H1 (cell line): ENCODE results near the gene OVCH1. TPM values are rescaled to one million over a fixed set of nuclear protein-coding genes. Genes with fewer than 3 reads are reported as not detected.

Experiments used
- CTCF ChIA-PET: fragments of 300-600 bp; sonication (Branson Sonifier 250); formaldehyde crosslinking; loops from one replicate; lab custom pipeline; 2021; ENCODE audit not compliant: partially characterized antibody; lab: Charles Lee
- POLR2A ChIA-PET: fragments of 300-600 bp; sonication (Branson Sonifier 250); formaldehyde crosslinking; loops from one replicate; lab custom pipeline; 2021; ENCODE audit warnings: inconsistent platforms; ENCODE audit not compliant: partially characterized antibody; lab: Charles Lee
- DNase-seq, 2 experiments: peaks; one replicate each; pipeline versions ENCODE4 v3.0.0 to v3.0.0-alpha.2; 2010 to 2022; ENCODE audit warnings: low spot score in 2 of 2, low read depth in 1 of 2, mixed read lengths in 1 of 2
- FAIRE-seq: peaks from 2 replicates; lab custom pipeline; 2011; peaks lifted over from hg19 to GRCh38; lab: Jason Lieb, UNC
- H2AFZ ChIP-seq: 2 replicates; pipeline ENCODE4 v1.8.1; 2012; ENCODE audit warnings: low read length, inconsistent platforms
- H2AK5ac ChIP-seq: 2 replicates; pipeline ENCODE4 v1.6.1; 2013; ENCODE audit warnings: low read depth, low read length
- H2BK120ac ChIP-seq: replicated peaks from 2 replicates; pipeline ENCODE3; 2013; ENCODE audit warnings: low read depth, low read length, inconsistent platforms
- H2BK12ac ChIP-seq: 2 replicates; pipeline ENCODE4 v1.6.1; 2013; ENCODE audit warnings: low read depth, low read length
- H2BK15ac ChIP-seq: 2 replicates; pipeline ENCODE4 v1.6.1; 2013; ENCODE audit warnings: low read length
- H2BK20ac ChIP-seq: 2 replicates; pipeline ENCODE4 v1.6.1; 2013; ENCODE audit warnings: low read length
- H2BK5ac ChIP-seq: 2 replicates; pipeline ENCODE4 v1.6.1; 2013; ENCODE audit warnings: low read depth, low read length
- H3K14ac ChIP-seq: 2 replicates; pipeline ENCODE4 v1.6.1; 2013; ENCODE audit warnings: inconsistent platforms; ENCODE audit not compliant: insufficient read length
- H3K18ac ChIP-seq: 2 replicates; pipeline ENCODE4 v1.6.1; 2013; ENCODE audit warnings: low read length; ENCODE audit errors: extremely low read depth
- H3K23ac ChIP-seq: 2 replicates; pipeline ENCODE4 v1.6.1; 2013; ENCODE audit warnings: inconsistent platforms; ENCODE audit not compliant: insufficient read length
- H3K23me2 ChIP-seq: 2 replicates; pipeline ENCODE4 v1.6.1; 2013; ENCODE audit warnings: low read depth, low read length
- H3K27ac ChIP-seq: 2 replicates; pipeline ENCODE4 v1.6.1; 2011; ENCODE audit warnings: low read depth, low read length, inconsistent platforms
- H3K27me3 ChIP-seq, 4 experiments: replicated peaks in 1 of 4; 1 replicate in 1 of 4; 2 replicates in 3 of 4; pipeline versions ENCODE4 v1.6.1 to v1.8.1; 2011 to 2013; ENCODE audit warnings: low read length in 3 of 4, mild to moderate bottlenecking in 3 of 4, inconsistent platforms in 2 of 4, mixed read lengths in 2 of 4, moderate library complexity in 1 of 4; ENCODE audit not compliant: control insufficient read depth in 3 of 4, insufficient read depth in 3 of 4; ENCODE audit errors: extremely low read depth in 1 of 4
- H3K36me3 ChIP-seq, 4 experiments: 2 replicates each; pipeline versions ENCODE4 v1.6.1 to v1.8.1; 2011 to 2013; ENCODE audit warnings: mild to moderate bottlenecking in 4 of 4, low read length in 3 of 4, moderate library complexity in 2 of 4, control low read depth in 1 of 4, inconsistent platforms in 1 of 4; ENCODE audit not compliant: insufficient read depth in 4 of 4, control insufficient read depth in 2 of 4
- H3K4ac ChIP-seq: replicated peaks from 2 replicates; pipeline ENCODE3; 2013; ENCODE audit warnings: low read length, low read depth, mixed read lengths, inconsistent platforms; ENCODE audit not compliant: insufficient read length
- H3K4me1 ChIP-seq, 4 experiments: replicated peaks in 1 of 4; 1 replicate in 1 of 4; 2 replicates in 3 of 4; pipeline versions ENCODE4 v1.6.1 to v1.8.1; 2011 to 2013; ENCODE audit warnings: low read length in 3 of 4, inconsistent platforms in 2 of 4, mixed read lengths in 1 of 4; ENCODE audit not compliant: insufficient read depth in 4 of 4, control insufficient read depth in 3 of 4
- H3K4me2 ChIP-seq, 2 experiments: 2 replicates each; pipeline versions ENCODE4 v1.6.1 to v1.8.1; 2011 to 2013; ENCODE audit warnings: low read depth in 2 of 2, low read length in 2 of 2, control low read depth in 1 of 2, inconsistent platforms in 1 of 2, mild to moderate bottlenecking in 1 of 2; ENCODE audit not compliant: insufficient read depth in 1 of 2
- H3K4me3 ChIP-seq, 4 experiments: fragments of 200-600, 300-600 bp in 1 of 4; sonication (generic), shearing (Covaris generic), sonication (Bioruptor Twin) in 1 of 4; 2 replicates each; pipeline versions ENCODE4 v1.5.1 to v1.8.1; 2011 to 2016; ENCODE audit warnings: low read length in 4 of 4, low read depth in 3 of 4, control low read depth in 2 of 4, inconsistent platforms in 2 of 4, mild to moderate bottlenecking in 2 of 4, mixed read lengths in 1 of 4, moderate library complexity in 1 of 4; ENCODE audit not compliant: insufficient read depth in 2 of 4; ENCODE audit errors: extremely low read depth in 1 of 4
- H3K56ac ChIP-seq: replicated peaks from 2 replicates; pipeline ENCODE3; 2013; ENCODE audit warnings: low read depth, mild to moderate bottlenecking, mixed read lengths, low read length, inconsistent platforms; ENCODE audit not compliant: insufficient read length
- H3K79me1 ChIP-seq: 2 replicates; pipeline ENCODE4 v1.6.1; 2013; ENCODE audit warnings: low read depth, low read length, control low read depth
- H3K79me2 ChIP-seq, 2 experiments: 2 replicates each; pipeline versions ENCODE4 v1.6.1 to v1.8.1; 2012 to 2013; ENCODE audit warnings: low read length in 2 of 2, mild to moderate bottlenecking in 2 of 2, inconsistent platforms in 1 of 2; ENCODE audit not compliant: insufficient read depth in 2 of 2, control insufficient read depth in 1 of 2
- H3K9ac ChIP-seq, 4 experiments: replicated peaks in 1 of 4; 1 replicate in 1 of 4; 2 replicates in 3 of 4; pipeline versions ENCODE4 v1.6.1 to v1.8.1; 2011 to 2013; ENCODE audit warnings: low read depth in 3 of 4, low read length in 3 of 4, control low read depth in 2 of 4, mild to moderate bottlenecking in 2 of 4, moderate library complexity in 2 of 4, inconsistent platforms in 1 of 4; ENCODE audit errors: extremely low read depth in 1 of 4
- H3K9me3 ChIP-seq, 2 experiments: 2 replicates each; pipeline versions ENCODE4 v1.6.1 to v1.8.1; 2012 to 2013; ENCODE audit warnings: mild to moderate bottlenecking in 2 of 2, moderate library complexity in 2 of 2, control low read depth in 1 of 2, inconsistent platforms in 1 of 2, low read depth in 1 of 2, low read length in 1 of 2, mixed read lengths in 1 of 2; ENCODE audit not compliant: insufficient read depth in 2 of 2
- H4K20me1 ChIP-seq, 2 experiments: replicated peaks in 1 of 2; 2 replicates each; pipeline versions ENCODE3 to v1.8.1; 2011 to 2013; ENCODE audit warnings: inconsistent platforms in 2 of 2, low read length in 2 of 2, mild to moderate bottlenecking in 1 of 2; ENCODE audit not compliant: insufficient read depth in 2 of 2, control insufficient read depth in 1 of 2
- H4K5ac ChIP-seq: 2 replicates; pipeline ENCODE4 v1.6.1; 2013; ENCODE audit warnings: low read length, low read depth, mixed read lengths, inconsistent platforms; ENCODE audit not compliant: insufficient read length
- H4K8ac ChIP-seq: 2 replicates; pipeline ENCODE4 v1.8.0; 2013; ENCODE audit warnings: mild to moderate bottlenecking, moderate library complexity, low read length, inconsistent platforms; ENCODE audit not compliant: insufficient read depth; ENCODE audit errors: extremely low read depth
- H4K91ac ChIP-seq: replicated peaks from 2 replicates; pipeline ENCODE3; 2013; ENCODE audit warnings: low read length, mixed read lengths, inconsistent platforms; ENCODE audit not compliant: insufficient read length
- WGBS, 2 experiments: shearing (Covaris generic) in 1 of 2; methylation state at CpG; one replicate each; pipeline versions ENCODE4 v1.1.6 to v1.1.7; 2013 to 2015; ENCODE audit warnings: low lambda C conversion rate in 2 of 2, mixed read lengths in 2 of 2, inconsistent platforms in 1 of 2, low coverage in 1 of 2, missing lambda C conversion rate in 1 of 2; ENCODE audit not compliant: insufficient replicate concordance in 2 of 2, insufficient coverage in 1 of 2, insufficient read length in 1 of 2; ENCODE audit errors: extremely low coverage in 1 of 2, missing lambda C conversion rate in 1 of 2; 5-methylcytosine and 5-hydroxymethylcytosine counted together
- polyA plus RNA-seq, 7 experiments: library from polyadenylated mRNA; depleted of rRNA in 3 of 7; stranded (reverse) in 5 of 7; unstranded in 2 of 7; fragments of >200 nt in 5 of 7; fragments of 200-250 nt in 2 of 7; gene quantifications; 1 replicate in 5 of 7; 2 replicates in 1 of 7; 4 replicates in 1 of 7; pipeline versions ENCODE4 v1.2.1 to v1.2.3, GENCODE V29; 2011 to 2013; ENCODE audit warnings: missing spikeins in 2 of 7, mixed read lengths in 2 of 7
- total RNA-seq: library from RNA; stranded (reverse); fragmentation: NEBNext Ultra II Directional; extraction: Animal tissue kit (Norgen Biotek cat#: 25700); gene quantifications from 2 replicates; pipeline ENCODE4 v1.2.1, GENCODE V29; 2021
- TF ChIP-seq, protein P1 (sequence below), 3 experiments: IDR thresholded peaks; 1 replicate in 2 of 3; 2 replicates in 1 of 3; pipeline versions ENCODE4 v1.5.1 to v1.6.1; 2011; ENCODE audit warnings: low read length in 3 of 3, mild to moderate bottlenecking in 3 of 3, inconsistent platforms in 2 of 3, low read depth in 1 of 3, moderate library complexity in 1 of 3; ENCODE audit not compliant: insufficient read depth in 1 of 3; ENCODE audit errors: control extremely low read depth in 1 of 3

Gene OVCH1
- total and polyA plus RNA-seq, 2 of the 8 experiments (the other 6 are each of a cell fraction or from before 2014, with no cell fraction given), result 0.07 TPM; not detected in 1

DNA sequence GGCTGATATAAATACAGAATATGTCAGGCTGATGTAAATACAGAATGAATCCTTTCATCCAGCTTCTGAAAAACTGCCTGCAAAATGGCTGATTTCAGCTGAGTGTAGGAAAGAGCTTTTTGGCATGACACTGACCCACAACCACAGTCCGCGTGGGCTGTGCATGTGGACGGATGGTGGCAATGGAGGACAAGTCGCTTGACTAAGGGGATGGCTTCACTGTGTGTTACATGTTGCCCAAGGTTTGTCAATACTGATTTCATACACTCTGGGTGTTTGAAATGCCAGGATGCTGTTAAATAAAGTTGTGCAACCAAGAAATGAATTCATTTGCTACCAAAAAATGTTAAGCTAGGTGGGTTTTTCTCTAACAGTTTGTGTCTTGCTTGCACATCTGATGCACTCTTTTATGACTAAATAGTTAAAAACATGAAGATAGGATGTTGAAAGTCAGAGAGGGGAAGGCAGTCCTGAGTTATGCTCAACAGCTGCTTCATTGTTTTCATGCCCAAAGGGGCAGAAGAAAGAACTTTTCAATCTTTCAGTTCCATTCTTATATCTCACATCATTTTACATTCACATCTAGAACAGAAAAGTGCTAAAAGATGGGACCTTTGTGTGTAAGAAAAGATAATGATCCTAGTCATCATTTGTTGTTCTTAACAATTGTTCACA is 36.5 kb upstream of the OVCH1 start:
- Histone ChIP-seq H4K8ac (no peak overlapping the region), H3K4me3 (no peak overlapping the region), H3K56ac (no peak overlapping the region), H3K4me2 (no peak overlapping the region), H2AK5ac (no peak overlapping the region), H4K91ac (no peak overlapping the region), H2BK15ac (no peak overlapping the region), H3K36me3 (no peaks in the 10 kb centered on the region), H3K79me1 (no peaks in the 10 kb centered on the region), H3K9ac (no peak overlapping the region), H3K23me2 (no peaks in the 10 kb centered on the region), H3K9me3 (no peaks in the 10 kb centered on the region), H2AFZ (no peak overlapping the region), H4K5ac (no peak overlapping the region), H2BK120ac (no peak overlapping the region), H3K4ac (no peak overlapping the region), H3K27ac (no peak overlapping the region), H3K18ac (no peak overlapping the region), H4K20me1 (peaks cover 0 to 2% of the 10 kb centered on the region in 2 experiments), H3K4me1 (peaks cover 0 to 2% (median 0%) of the 10 kb centered on the region in 4 experiments; a peak in 1 of 7 replicates), H3K23ac (no peak overlapping the region), H3K14ac (no peak overlapping the region), H3K79me2 (no peaks in the 10 kb centered on the region), H3K27me3 (no peaks in the 10 kb centered on the region), H2BK20ac (no peak overlapping the region), H2BK5ac (no peak overlapping the region), H2BK12ac (no peak overlapping the region)
- WGBS, 2 experiments, result 69% methylated on average over 4 of the region's 4 CpGs; no CpG with 5 or more reads in 1 of the 2 experiments
- POLR2A ChIA-PET, result no interaction called here
- TF ChIP-seq, protein P1, sequence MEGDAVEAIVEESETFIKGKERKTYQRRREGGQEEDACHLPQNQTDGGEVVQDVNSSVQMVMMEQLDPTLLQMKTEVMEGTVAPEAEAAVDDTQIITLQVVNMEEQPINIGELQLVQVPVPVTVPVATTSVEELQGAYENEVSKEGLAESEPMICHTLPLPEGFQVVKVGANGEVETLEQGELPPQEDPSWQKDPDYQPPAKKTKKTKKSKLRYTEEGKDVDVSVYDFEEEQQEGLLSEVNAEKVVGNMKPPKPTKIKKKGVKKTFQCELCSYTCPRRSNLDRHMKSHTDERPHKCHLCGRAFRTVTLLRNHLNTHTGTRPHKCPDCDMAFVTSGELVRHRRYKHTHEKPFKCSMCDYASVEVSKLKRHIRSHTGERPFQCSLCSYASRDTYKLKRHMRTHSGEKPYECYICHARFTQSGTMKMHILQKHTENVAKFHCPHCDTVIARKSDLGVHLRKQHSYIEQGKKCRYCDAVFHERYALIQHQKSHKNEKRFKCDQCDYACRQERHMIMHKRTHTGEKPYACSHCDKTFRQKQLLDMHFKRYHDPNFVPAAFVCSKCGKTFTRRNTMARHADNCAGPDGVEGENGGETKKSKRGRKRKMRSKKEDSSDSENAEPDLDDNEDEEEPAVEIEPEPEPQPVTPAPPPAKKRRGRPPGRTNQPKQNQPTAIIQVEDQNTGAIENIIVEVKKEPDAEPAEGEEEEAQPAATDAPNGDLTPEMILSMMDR (IDR thresholded peaks at IDR 0.05; ENCODE audit: control extremely low read depth in 1 of 3, insufficient read depth in 1 of 3, low read depth in 1 of 3, low read length in 3 of 3), result no peak
- no peak for FAIRE-seq
- no peak for DNase-seq
- CTCF ChIA-PET, result interaction anchor here (0.8 to 1.2 kb wide), 2 partner anchors 13 to 368 kb away, joined by 3 read pairs; no protein-coding TSS in a partner anchor
